GM21529 (cell line): Measurements from ENCODE around the gene ROBO3.

Experiments used
- ATAC-seq: cut with Tn5 transposase; IDR thresholded peaks from one replicate; pipeline ENCODE4 v1.9.1; 2021; ENCODE audit not compliant: unreplicated experiment

ROBO3 gene

GRCh38 chr11:124841840-124842239 is 23.4 kb upstream of the ROBO3 start:
- no peak for ATAC-seq

DNA sequence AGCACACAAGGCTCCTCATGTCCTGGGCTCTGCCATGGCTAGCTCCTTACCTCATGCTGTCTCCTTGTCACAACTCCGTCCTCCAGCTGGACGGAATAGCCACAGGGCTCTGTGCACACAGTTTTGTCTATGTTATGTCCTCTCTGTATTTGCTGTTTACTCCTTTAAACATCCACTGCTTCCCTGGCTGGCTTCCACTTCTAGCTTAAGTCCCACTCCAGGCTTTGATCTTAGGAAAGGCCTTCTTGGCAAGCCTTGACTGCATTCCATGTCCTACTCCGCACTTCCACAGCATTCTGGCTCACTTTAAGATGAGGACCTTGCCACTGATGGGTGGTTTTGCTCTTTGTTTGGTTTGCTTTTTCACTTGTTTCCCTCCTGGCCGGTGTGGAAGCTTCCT is 22.9 kb upstream of the ROBO3 start:
- ATAC-seq: no peak

- ATAC-seq: no peak
These were observed 21.7 kb upstream of the ROBO3 start for GRCh38 chr11:124843616-124843910.

GRCh38 chr11:124844664-124845079 is 20.6 kb upstream of the ROBO3 start:
- no peak for ATAC-seq

GRCh38 chr11:124846070-124846673 is 19.1 kb upstream of the ROBO3 start:
- no peak for ATAC-seq

GRCh38 chr11:124859171-124859570 is 6.1 kb upstream of the ROBO3 start:
- no peak for ATAC-seq

- no peak for ATAC-seq
These were observed 3.6 kb upstream of the ROBO3 start for GRCh38 chr11:124861670-124862069.

- ATAC-seq: no peak
These were observed 2.0 kb upstream of the ROBO3 start for GRCh38 chr11:124863137-124863825.

DNA sequence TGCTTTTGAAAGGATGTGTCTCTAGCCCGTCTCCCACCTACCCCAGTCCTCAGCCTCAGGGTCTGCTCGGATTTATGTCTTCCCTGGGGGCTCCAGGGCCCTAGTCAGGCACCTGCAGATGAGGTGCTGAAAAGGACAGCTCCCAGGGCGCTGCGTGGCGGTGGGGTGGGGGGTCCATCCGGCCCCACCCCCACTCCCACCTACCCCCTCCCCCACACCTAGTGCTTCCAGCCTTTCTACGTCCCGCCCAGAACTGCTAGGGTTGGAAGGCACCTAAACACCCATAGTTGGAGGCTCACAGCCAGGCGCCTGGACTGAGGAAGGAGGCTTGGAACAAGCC is 1.4 kb upstream of the ROBO3 start:
- ATAC-seq: no peak

DNA sequence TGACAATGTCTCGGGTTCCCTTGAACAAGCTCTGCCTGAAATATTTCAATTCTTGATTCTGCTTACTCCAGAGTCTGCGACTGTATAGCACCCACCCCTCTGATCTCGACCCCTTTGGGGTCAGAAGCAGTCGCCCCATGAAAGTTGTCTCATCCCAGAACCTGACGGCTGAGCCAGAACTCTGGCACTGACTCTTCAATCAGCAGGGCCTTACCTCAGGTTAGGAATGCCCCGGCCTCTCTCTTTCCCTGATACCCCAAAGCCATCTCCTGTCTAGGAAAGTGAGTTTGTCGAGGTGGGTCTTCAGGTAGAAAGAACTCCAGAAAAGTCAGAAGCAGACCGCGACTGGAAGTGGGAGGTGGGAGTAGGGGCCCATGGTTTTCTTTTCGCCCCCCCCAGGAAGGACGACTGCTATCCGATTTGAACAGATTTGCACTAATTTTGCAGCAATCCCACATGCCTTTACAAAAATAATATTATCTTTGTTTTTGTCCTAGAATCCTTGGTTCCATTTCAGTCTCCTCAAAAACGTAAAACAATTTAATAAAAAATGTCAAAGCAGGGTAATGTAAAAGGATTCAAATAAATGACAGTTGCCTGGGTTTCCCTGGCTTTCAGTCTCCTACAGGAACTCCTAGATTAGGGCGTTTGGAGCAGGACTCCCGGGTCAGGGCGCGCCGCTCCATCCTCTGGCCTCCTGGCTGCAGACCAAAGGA is 898 bp upstream of the ROBO3 start:
- ATAC-seq: no peak

GRCh38 chr11:124864892-124865180 is 396 bp upstream of the ROBO3 start:
- no peak for ATAC-seq

- no peak for ATAC-seq
These were observed 945 bp downstream of the ROBO3 start for GRCh38 chr11:124865902-124866851.

DNA sequence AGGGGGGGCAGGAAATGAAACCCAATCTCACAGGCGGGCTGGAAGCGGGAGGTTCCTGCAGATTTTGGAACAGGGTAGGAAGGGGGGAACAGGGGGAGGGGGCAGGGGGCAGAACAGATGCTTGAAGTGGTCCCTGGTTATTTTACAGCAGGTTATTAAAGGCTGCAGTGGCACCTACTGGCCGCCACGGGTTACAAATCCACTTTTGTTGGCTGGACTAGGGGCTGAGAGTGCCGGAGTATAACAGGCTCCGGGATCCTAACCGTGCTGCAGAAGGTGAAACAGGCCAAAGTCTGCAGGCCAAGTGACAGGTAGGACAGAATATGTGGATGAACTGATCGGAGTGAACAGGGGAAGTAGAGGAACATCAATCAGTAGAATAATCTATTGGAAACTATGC is 2.5 kb downstream of the ROBO3 start:
- ATAC-seq: no peak

- no peak for ATAC-seq
These were observed 3.4 kb downstream of the ROBO3 start for GRCh38 chr11:124868331-124869274.

GRCh38 chr11:124869331-124869730 is 4.1 kb downstream of the ROBO3 start:
- ATAC-seq: no peak

GRCh38 chr11:124869856-124870387 is 4.7 kb downstream of the ROBO3 start:
- ATAC-seq: no peak

GRCh38 chr11:124870430-124870829 is 5.2 kb downstream of the ROBO3 start:
- no peak for ATAC-seq

DNA sequence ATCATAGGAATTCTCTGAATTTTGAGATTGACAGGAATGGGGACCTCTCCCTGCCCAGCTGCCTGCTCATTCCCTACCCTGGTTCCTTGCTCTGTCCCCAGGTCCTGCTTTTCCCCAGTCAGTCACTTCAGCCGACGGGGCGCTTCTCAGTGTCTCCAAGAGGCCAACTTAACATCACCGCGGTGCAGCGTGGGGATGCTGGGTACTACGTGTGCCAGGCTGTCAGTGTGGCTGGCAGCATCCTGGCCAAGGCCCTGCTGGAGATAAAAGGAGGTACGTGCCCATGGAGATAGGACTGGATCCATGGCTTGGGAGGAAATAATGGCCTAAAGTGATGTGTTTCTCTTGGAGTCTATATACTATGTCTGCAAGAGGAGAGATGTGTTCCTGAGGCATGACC is 7.0 kb downstream of the ROBO3 start:
- ATAC-seq: no peak

DNA sequence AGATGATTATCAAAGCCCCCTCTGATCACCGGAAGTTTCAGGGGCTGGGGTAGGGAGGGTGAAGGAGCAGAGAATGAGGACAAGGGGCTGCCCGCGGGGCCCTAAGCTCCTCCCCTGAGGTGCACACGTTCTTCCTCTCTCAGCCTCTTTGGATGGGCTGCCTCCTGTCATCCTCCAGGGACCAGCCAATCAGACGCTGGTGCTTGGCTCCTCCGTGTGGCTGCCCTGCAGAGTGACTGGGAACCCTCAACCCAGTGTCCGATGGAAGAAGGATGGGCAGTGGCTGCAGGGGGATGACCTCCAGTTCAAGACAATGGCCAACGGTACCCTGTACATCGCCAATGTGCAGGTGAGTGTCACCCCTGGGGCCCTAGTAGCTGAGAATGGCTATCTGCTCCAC is 7.5 kb downstream of the ROBO3 start:
- ATAC-seq: no peak

GRCh38 chr11:124873951-124874350 is 8.7 kb downstream of the ROBO3 start:
- ATAC-seq: no peak
